GM21360 (cell line): ENCODE measurements around the gene ATXN1.

Experiments
- ATAC-seq: cut with Tn5 transposase; IDR thresholded peaks from one replicate; pipeline ENCODE4 v1.9.1; 2021; ENCODE audit warnings: mild to moderate bottlenecking, moderate library complexity; ENCODE audit not compliant: unreplicated experiment

ATXN1 gene

DNA sequence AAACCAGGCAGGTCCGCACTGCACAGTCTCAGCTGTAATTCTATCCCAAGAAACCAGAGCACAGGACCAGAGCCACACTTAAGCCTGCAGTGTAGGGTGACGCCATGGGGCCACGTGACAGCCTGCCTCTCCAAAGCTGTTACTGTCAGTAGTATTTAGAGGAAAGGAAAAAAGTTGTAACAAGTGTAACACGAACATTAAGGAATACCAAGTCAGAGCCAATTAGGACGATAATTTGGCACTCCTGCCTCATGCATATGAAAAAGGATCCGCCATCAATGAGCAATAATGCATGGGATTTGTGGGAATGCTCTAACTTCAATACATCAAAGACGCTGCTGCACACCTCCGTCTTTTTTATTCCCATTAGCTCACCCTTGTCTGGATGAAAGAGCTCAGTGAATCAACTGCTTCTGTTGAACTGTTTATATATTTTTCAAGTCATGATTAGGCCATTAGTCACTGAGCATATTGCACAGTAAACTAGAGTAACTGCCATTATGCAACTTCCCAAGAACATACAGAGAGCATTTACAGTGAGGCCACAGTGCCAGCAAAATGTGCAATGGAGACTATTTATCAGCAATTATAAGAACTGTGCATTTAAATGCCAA, 79.9 kb downstream of the ATXN1 start:
- no peak for ATAC-seq

GRCh38 chr6:16679050-16679449, 82.2 kb downstream of the ATXN1 start:
- no peak for ATAC-seq

- ATAC-seq = no peak
Measured at GRCh38 chr6:16677458-16677857, 83.8 kb downstream of the ATXN1 start.

DNA sequence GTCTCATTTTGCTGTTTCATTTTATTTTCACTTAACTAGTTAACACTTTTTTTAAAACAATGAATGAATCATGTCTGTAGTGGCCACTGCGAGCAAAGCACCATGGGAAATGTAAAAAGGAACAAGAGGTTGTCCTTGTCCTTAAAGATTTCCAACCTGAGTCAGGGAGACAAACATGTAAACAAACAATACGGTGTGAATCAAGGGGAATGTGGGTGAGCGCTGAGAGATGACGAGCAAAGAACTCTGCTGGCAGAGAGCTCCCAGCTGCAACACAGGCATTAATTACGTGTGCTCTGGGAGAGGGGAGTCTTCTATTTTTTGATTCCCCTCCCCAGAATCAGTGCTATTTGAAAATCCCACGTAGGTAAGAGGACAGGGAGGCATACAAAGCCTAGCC, 84.3 kb downstream of the ATXN1 start:
- no peak for ATAC-seq

DNA sequence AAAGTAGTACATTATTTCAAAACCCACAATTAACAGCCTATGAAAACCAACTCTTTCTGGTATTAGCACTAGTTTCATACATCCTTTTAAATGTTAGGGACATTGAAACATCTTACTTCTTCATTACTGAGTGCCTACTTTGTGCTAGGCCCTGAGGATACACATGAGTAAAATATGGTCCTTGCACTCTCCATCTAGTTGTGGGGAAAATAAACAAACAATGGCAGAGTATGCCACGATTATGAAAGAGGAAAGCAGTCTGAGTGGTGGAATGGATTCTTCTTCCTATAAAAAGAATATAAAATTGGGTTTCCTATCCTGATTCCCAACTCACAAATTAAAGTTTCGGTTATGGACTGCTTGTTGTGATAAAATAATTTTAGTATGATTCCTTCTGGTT, 84.9 kb downstream of the ATXN1 start:
- ATAC-seq = no peak

DNA sequence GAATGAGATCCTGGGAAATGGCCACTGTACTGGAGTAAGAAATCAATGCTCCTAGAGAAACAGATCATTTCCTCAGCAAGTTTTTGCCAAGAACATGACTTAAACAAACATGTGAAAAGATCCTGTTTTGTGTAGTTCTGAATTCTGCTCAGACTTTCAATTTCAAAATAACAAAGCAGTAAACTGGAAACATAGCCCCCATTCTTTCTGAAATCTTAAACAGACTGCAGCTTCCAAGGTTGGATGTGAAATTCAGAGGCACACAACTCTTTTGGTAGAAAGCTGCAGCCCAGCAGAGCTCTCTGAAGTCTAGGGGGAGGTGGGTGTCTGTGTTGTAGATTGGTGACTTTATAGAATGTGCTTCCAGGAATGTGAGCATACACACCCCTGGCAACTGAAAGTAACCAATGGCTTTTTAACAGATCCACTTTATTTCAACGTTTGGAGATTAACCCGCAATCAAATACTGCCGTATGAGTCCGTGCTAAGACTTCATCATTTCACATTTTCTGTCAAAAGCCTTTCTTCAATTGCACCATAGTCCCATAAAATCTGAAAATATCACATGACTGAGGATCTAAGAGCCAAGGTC, 86.4 kb downstream of the ATXN1 start:
- ATAC-seq = no peak

GRCh38 chr6:16673011-16673797, 88.1 kb downstream of the ATXN1 start:
- no peak for ATAC-seq

DNA sequence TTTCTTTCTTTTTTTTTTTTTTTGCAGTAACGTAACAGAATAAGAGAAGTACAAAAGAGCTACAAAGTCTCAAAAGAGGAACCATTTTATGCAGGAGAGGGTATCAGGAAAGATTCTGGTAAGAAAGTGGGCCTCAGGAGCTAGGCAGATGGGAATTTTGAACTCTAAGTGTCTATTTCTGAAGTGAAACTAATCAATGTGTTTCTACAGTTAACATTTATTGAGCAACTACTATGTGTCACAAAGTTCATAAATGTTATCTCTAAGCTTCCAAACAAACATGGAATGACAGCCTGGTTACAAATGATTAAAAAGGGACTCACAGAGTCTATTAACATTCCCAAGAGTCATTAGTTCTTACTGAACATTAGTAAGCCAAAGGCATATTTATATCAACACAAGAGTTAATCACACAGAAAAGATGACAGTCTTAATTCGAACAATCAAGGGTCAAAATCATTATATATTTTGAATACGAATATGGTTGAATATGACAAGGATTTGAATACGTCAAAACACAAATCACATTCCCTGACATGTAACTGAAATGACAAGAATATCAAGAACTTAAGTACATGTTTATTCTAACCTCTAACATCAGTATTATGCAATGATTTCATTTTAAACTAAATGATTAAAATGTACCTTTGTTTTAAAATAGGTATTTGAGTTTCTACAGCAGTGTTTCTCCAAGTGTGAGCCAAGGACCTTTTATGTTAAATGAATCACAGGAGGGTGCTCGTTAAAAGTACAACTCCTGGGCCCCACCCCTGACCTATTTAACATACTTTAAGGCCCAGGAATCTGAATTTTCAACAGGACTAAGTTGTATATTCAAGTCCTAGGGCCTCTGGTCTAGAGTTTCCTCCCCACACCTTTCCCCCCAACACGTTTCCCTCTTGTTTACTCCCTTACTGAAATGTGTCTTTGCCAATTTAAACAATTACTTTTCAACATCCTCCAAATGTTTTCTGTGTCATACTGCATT, 89.7 kb downstream of the ATXN1 start:
- ATAC-seq = no peak

DNA sequence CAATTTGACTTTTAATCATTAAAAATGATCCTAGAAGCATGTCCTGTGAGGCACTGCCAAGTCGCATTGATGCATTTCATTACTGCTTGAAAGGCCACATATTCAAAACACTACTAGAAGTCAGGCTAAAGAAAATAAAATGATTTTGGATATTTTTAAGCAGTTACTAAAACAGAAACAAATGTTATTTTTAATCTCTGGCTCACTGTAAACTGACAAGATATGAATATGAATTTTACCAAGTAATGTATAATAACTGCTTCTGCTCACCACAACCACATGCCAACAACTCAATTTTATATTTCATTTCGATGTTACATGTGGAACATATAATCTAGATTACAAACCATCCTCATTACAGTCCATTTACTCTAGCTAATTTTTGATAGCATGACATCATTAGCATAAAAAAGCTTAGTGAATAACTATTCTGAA, 90.6 kb downstream of the ATXN1 start:
- no peak for ATAC-seq

DNA sequence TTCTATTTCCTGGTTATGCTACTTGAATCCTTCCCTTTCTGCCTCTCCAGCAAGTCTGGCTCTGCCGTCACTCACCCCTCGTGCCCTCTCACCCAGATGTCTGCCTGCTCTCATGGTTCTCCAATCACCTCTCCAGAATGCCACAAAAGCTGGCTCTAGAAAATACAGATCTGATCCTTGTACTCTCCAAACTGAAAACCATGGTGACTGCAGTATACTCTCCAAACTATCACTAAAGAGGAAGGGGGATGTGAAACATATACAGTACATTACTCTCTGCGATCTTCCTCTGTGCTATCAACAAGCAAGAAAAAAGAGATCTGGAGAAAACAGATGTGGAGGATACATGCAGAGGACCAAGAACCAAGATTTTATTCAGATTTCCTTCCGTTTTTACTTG, 91.1 kb downstream of the ATXN1 start:
- ATAC-seq = no peak

GRCh38 chr6:16669227-16669626, 92.0 kb downstream of the ATXN1 start:
- ATAC-seq = no peak

- ATAC-seq = no peak
Measured at GRCh38 chr6:16667509-16667908, 93.8 kb downstream of the ATXN1 start.

DNA sequence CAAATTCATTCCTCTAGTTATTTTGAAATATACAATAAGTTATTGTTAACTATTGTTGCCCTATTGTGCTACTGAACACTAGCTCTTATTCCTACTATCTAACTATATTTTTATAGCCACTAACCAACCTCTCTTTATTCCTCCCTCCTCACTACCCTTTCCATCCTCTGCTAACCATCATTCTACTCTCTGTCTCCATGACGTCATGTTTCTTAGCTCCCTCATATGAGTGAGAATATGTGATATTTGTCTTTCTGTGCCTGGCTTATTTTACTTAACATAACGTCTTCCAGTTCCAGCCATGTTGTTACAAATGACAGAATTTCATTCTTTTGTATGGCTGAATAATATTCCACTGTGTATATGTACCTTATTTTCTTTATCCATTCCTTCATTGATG, 95.3 kb downstream of the ATXN1 start:
- ATAC-seq = no peak

GRCh38 chr6:16665182-16665581, 96.1 kb downstream of the ATXN1 start:
- ATAC-seq = no peak

DNA sequence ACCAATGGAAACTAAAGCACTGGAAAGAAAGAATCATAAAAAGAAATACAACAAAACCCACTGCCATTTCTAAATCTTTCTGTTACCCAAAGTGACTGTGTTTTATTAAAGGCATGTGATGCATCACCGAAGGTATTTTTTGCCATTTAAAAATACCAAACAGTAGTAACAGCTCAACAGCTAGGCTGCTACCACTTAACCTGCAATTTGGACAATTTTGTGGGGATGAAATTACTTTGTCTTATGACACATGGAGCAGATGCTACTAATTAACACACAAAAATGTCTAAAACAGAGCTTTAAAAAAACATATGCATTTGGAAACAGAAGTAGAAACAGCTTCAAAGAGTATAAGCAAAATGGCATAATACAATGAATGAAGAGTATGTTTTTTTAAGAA, 97.4 kb downstream of the ATXN1 start:
- no peak for ATAC-seq

- ATAC-seq = no peak
Measured at GRCh38 chr6:16660157-16660497, 101.1 kb downstream of the ATXN1 start.

- no peak for ATAC-seq
Measured at GRCh38 chr6:16659466-16660156, 101.6 kb downstream of the ATXN1 start.

DNA sequence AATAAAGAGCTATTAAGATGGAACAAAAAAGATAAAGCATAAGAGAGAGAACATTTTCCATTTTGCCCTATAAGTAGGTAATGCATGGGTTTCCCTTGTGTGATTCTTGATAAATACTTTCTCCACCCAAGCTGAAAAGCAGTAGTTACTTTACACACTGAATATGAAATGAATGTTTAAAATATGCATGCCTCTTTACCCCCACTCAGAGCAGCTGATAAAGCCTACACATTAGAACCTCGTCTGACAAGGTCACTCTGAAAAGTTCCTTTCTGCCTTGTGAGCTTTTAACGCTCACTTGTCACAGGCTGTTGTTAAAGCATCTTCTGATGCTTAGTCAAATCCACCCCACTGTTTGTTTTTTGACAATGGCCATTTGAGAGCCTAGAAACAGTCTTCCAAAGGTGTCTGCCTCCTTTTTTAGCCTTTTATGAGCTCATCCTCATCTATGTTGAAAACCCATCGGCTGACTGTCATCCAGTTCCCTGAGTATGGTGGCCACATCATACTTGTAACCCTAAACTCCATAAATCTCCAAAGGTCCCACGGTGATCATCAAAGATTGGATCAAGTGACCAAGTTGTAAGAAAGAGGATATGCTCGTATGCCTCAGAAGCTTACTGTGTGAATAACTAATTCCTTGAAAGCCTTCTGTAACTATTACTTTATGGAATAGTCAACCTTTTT, 102.8 kb downstream of the ATXN1 start:
- no peak for ATAC-seq

DNA sequence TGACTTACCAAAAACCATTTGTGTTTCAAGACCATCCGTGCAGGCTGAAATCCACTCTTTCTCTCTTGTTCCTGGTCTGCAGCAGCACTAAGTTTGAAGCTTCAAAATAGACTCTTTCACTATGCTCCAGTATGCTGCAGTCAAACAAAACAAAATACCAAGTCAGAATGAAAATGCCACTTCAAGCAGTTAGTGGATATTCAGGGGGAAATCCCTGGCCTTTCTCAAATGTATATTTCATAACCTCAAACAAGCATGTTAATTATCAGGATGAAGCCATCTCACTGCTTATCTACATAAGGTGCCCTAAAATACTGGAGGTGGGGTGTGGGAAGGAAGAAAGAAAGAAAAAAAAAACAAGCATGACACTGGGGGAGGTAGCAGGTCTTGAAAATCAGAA, 103.5 kb downstream of the ATXN1 start:
- peak; percentile 59 for ATAC-seq

DNA sequence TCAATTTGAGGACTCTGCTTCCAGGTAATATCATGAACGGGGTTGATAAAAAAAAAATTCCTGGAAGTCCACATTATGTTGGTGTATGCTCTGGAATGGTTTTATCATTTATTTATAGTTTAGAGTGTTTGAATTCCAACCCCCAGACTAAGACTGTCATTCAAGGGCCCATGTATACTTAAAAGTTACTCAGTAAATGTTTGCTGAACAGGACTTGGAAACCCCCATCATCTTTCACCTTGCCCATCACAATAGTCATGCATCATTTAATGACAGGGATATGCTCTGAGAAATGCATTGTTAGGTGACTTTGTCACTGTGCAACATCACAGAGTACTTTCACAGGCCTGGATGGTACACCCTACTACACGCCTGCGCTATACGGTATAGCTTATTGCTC, 104.8 kb downstream of the ATXN1 start:
- no peak for ATAC-seq
